Stimulated activated CD4-positive, alpha-beta T cell treated with anti-CD3 and anti-CD28 coated beads, Interleukin-2, amount 100 ng/mL, for 48 hours (primary cell): ENCODE measurements around the gene DZIP1L.
"Not testable (repeated sequence)": the region's sequence is repeated elsewhere in the genome, so short reads cannot be mapped to it uniquely, and the experiment has no call there.

Experiments used
- DNase-seq, 2 donors: peaks; one replicate each; pipeline ENCODE4 v3.0.0-alpha.2; 2020

Gene DZIP1L

DNA sequence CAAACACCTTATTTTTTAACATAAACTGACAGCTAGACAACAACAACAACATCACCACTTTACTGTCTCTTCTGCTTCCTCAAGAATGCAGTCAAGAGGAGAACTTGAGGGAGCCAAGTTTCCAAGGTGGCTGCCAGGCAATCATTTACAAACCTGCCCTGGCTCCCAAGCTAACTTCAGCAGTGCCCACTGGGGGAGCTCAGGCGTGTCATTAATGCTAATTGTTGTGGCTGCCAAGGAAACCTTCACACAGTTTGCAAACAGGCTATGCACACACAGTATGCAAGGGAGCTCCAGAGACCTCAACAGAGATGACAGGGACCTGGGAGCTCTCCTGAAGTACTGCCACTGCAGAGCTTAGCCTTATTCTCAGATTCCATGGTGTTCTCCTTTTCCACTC is 2.1 kb downstream of the DZIP1L start:
- no peak for DNase-seq

GRCh38 chr3:138112362-138112761 is 3.0 kb downstream of the DZIP1L start:
- no peak for DNase-seq

DNA sequence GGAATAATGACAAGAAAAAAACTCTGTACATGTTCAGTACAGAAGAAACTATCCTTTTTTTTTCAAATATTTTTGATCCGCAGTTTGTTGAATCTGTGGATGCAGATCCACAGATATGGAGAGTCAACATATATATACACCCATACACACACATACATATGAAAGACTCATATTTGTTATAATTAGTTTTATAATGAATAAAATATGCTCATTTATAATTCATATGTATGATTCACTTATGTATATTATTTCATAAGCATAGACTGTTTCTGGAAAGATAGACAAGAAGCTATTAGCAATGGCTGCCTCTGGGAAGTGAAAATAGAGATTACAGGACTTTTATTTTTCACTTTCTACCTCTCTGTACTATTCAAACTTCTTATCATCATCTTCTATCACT is 9.8 kb downstream of the DZIP1L start:
- no peak for DNase-seq

GRCh38 chr3:138103466-138103865 is 11.9 kb downstream of the DZIP1L start:
- no peak for DNase-seq

- DNase-seq: not testable (repeated sequence)
Observed at GRCh38 chr3:138101351-138101940, 14.0 kb downstream of the DZIP1L start.

GRCh38 chr3:138099417-138099816 is 16.0 kb downstream of the DZIP1L start:
- DNase-seq: no peak

DNA sequence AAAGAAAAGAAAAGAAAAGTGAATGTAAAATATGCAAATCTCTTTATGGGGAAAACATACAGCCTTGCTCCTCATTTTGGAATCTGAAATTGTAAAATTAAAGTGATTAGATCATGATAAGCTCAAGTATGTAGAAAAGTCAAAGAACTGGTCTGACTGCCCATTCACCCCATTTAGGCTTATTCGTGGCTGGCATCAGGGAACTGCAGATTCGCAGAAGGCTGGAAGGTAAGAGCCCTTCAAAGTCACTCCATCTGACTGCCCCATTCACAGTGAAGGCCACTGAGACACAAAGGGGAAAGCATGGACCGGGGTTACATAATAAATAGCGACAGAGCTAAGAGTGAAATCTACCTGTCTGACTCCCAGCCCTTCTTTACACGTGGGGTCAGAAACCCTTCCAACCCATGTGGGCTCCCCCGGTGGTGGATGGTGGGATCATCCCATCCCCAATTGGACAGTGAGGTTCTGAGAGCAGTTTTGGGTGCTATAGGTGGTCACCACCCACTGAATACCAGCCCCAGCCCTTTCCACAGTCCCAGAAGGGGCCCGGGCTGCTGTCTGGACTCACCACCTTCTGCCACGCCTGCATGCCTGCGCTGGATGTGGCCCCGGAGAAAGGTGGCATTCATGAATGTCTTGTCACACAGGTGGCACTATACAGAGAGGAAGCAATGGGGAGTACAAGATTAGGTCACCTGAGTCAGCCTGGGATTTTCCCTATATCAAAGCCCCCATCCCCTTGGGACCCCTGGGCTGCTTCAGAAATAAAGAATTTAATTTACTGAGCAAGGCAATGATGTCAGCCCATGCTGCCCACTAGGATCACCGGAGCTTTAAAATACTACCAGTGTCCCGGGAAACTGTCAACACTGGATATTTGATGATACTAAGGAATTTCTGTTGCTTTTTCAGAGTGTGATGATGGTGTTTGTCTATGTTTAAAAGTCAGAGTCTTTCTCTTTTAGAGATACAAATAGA is 17.9 kb downstream of the DZIP1L start:
- DNase-seq: no peak

DNA sequence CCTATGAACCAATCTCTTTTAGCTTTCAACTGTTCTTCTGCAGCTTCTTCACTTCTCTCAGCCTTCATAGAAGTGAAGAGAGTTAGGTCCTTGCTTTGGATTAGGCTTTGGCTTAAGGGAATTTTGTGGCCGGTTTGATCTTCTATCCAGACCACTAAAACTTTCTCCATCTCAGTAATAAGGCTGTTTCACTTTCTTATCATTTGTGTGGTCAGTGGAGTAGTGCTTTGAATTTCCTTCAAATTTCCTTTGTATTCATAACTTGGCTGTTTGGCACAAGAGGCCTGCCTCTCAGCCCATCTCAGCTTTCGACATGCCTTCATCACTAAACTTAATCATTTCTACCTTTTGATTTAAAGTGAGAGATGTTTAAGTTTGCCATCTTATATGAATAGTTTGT is 21.7 kb downstream of the DZIP1L start:
- no peak for DNase-seq

GRCh38 chr3:138092023-138092422 is 23.4 kb downstream of the DZIP1L start:
- no peak for DNase-seq

DNA sequence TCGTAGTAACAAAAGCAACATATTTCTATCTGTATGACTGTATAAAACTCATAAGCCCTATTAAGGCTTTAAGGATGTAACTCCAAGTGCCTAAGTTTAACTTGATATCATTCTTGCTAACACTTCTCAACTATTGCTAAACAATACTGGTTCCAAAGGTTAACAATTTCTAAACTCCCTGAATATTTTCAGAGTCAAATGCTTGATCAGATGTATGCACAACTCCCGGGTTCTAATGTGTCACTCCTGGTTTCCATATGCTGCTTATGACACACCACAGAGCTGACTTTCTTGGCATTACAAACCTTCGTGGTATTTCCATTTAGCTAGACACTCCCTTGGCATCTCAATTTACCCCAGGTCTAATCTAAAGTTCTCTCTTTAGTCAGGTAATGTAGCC is 26.3 kb downstream of the DZIP1L start:
- DNase-seq: no peak

- DNase-seq: not testable (repeated sequence)
Observed at GRCh38 chr3:138085745-138086144, 29.7 kb downstream of the DZIP1L start.

DNA sequence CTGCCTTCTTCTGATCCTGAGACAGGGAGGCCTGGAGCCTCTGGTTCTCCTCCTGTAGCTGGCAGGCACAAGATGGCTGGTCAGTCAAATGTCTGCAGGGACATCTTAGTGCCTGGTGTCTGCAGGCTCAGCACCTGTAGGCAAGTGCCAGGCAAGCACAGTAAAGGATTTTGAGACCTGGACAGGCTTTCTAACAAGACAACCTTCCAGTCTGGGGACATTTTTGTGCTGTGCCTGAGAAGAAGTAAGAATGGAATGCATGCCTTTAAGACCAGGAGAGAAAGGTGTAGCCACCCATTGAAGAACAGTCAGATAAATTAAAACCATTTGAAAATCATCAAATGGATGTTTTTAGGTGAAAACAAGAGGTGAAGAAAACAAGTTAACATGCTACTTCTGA is 31.2 kb downstream of the DZIP1L start:
- no peak for DNase-seq

GRCh38 chr3:138082992-138083386 is 32.4 kb downstream of the DZIP1L start:
- no peak for DNase-seq

DNA sequence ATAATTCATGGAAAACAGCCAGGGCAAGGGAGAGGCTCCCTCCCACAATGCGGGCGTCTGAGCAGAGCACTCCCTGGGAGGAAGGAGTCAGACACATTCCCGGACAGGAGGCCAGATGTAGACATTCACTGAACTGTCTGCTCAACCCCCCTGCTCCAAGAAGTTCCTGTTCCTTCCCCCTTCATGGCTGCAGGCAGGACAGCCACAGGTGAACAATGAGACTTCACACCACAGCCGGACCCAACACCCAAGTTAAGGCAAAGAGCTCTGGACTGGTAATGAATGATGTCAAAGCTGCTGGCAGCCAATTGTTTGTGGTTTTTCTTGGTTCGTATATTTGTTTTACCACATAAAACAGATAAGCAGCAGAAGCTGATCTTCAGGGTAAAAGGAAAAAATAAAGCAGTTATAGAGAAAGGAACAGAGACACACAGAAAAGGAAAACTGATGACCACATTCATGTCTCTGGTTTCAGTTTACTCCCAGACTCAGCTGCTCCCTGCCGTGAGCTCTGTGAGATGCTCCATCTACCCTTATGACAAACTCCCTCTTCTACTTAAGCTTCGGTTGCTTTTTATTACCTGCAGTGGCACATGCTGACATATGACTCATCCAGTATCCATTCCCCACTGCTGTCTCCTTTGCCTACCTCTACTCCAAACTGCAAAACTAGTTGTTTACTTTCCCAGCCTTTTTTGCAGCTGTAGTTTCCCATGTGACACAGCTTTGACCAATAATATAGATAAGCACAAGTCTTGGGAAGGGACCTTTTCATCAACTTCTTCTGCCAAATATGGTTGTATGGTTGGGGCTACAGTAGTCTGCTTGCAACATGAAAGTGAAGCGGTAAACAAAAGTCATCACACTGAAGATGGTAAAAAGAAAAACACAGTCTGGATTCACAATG is 33.1 kb downstream of the DZIP1L start:
- DNase-seq: no peak

DNA sequence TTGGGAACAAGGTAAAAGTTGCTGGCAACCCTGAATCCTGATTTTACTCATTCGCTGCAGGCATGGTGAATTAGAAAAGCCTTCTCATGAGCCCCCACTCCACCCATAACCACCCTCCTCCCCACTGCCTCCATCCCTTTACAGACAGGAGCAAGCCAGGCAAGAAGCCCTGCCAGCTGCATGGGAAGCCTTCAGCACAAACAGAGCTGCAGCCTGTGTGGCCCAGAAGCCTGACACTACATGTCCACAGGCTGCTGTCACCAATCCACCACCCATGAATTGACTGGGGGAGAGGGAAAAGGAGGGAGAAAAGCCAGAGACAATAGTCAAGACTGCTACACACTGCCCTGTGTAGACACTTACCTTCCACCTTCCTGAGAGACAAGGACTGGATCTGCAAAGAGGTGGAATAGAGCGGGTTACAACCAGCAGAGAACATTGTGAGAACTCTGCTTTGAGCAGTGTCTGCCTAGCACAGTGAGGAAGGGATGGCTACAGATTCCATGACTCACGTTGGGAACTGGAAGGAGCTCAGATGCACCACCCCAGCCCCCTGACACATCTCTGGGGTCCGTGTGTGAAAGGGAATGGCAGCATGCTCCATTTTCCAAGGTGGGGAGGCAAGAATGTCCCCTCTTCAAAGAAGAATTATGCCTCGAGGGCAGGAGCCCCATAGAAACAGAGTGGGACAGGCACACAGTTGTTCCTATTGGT is 33.9 kb downstream of the DZIP1L start:
- DNase-seq: no peak

DNA sequence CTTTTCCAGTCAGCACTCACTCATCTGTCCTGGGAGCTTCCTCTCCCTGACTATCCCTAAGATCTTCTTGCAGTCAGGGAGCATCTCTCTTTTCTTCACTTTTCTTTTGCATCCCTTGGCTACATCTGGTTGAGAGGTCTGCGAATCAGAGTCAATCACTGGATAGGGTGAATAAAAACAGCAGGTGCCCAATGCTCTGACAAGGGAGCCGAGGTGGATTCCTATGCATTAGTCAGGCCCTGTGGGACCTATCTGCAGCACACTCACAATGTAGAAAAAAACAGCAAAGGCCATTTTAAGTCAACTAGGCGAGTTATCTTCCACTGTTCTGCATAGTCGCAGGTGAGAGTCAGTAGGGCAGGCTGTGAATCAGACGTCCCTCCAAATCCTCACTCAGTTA is 35.5 kb downstream of the DZIP1L start:
- DNase-seq: no peak

GRCh38 chr3:138078901-138079344 is 36.5 kb downstream of the DZIP1L start:
- DNase-seq: no peak

- DNase-seq: no peak
Observed at GRCh38 chr3:138078096-138078495, 37.3 kb downstream of the DZIP1L start.

DNA sequence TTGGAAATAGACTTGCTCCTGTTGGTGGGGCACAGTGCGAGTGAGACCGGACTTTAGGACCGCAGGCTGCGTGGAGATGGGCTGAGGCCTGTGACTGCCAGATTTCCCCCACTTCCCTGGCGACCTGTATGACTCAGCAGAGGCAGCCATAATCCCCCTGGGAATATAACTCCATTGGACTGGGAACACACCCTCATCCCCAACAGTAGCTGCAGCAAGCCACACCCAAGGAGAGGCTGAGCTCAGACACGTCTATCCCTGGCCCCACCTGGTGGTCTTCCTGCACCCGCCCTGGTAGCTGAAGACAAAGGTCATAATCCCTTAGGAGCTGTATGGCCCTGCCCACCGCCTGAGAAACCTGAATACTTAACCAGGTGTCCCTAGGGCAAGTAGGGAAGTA is 42.6 kb downstream of the DZIP1L start:
- no peak for DNase-seq

GRCh38 chr3:138070006-138070405 is 45.4 kb downstream of the DZIP1L start:
- DNase-seq: no peak

- DNase-seq: peak; percentile 80
Observed at GRCh38 chr3:138068579-138069174, 46.7 kb downstream of the DZIP1L start.

DNA sequence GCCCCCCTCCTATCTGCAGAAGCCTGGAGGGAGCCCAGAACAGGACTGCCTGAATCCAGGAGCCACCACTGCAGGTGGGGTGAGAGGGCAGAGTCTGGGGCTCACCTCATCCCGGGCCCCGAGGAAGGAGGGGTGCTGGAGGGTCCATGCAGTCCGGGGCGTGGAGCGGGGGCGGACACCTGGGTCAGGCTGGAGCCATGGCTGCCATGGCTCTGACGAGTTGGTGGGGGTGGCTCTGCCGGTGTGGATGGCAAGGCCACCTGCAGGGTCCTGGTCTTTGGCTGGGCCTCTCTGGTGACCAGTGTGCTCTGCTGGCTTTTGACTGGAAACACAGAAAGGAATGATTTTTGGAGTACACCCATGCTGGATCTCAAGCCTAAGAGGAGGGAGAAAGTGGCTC is 47.4 kb downstream of the DZIP1L start:
- no peak for DNase-seq
